ENCODE results near the gene TBL3. TPM values are rescaled to one million over a fixed set of nuclear protein-coding genes. Genes with fewer than 3 reads are reported as not detected.
"Not testable (repeated sequence)": the region's sequence is repeated elsewhere in the genome, so short reads cannot be mapped to it uniquely, and the experiment has no call there.

TBL3 gene
- total and polyA plus RNA-seq, 2 experiments from 2014 or later: 67.3 to 94.7 TPM

- peak within 1 kb of the TSS; percentile 92 for H3K27ac ChIP-seq
These were observed 38.1 kb downstream of the TBL3 start, which contains the start of gene ZNF598 for GRCh38 chr16:2009791-2010510. Gene ZNF598, minus strand, starts transcription at chr16:2009821.

GRCh38 chr16:2011726-2012125 is 39.9 kb downstream of the TBL3 start:
- H3K4me3 ChIP-seq; H3K27ac ChIP-seq; DNase-seq (ENCODE audit: low read depth in 1 of 2, low spot score in 1 of 2); H3K27me3 ChIP-seq; H3K36me3 ChIP-seq; H3K9me3 ChIP-seq (ENCODE audit: low read depth): not testable (repeated sequence)
- peaks cover 18% of the 10 kb centered on the region for H3K4me1 ChIP-seq (ENCODE audit: low read depth)

More at GRCh38 chr16:2009791-2010510, 38.1 kb downstream of the TBL3 start, which contains the start of gene ZNF598:
- H3K4me1 ChIP-seq (ENCODE audit: low read depth): peaks cover 14% of the 10 kb centered on the region
- TF ChIP-seq CTCF (IDR thresholded peaks at IDR 0.05; ENCODE audit: low read depth, low read length): no peak
- no peaks in the 10 kb centered on the region for H3K27me3 ChIP-seq
- peak; percentile 90 to 94 for DNase-seq (ENCODE audit: low read depth in 1 of 2, low spot score in 1 of 2)
- H3K9me3 ChIP-seq (ENCODE audit: low read depth): no peaks in the 10 kb centered on the region
- H3K36me3 ChIP-seq: no peaks in the 10 kb centered on the region
- peak within 1 kb of the TSS; percentile 92 for H3K4me3 ChIP-seq

GRCh38 chr16:2013527-2013926 is 41.7 kb downstream of the TBL3 start:
- H3K4me1 ChIP-seq (ENCODE audit: low read depth): peaks cover 13% of the 10 kb centered on the region
- H3K9me3 ChIP-seq (ENCODE audit: low read depth): no peaks in the 10 kb centered on the region
- H3K27ac ChIP-seq: no peak overlapping the region
- H3K27me3 ChIP-seq: peaks cover 12% of the 10 kb centered on the region
- no peak for DNase-seq (ENCODE audit: low read depth in 1 of 2, low spot score in 1 of 2)
- H3K4me3 ChIP-seq: no peak overlapping the region
- no peaks in the 10 kb centered on the region for H3K36me3 ChIP-seq
- TF ChIP-seq CTCF (IDR thresholded peaks at IDR 0.05; ENCODE audit: low read depth, low read length): no peak

- Histone ChIP-seq H3K4me1 (ENCODE audit: low read depth) (peaks cover 11% of the 10 kb centered on the region), H3K36me3 (no peaks in the 10 kb centered on the region), H3K27me3 (peaks cover 30% of the 10 kb centered on the region), H3K4me3 (no peak overlapping the region), H3K27ac (no peak overlapping the region), H3K9me3 (ENCODE audit: low read depth) (no peaks in the 10 kb centered on the region)
- peak in 1 of 2 donors; percentile 11 for DNase-seq (ENCODE audit: low read depth in 1 of 2, low spot score in 1 of 2)
- TF ChIP-seq CTCF (IDR thresholded peaks at IDR 0.05; ENCODE audit: low read depth, low read length): no peak
These were observed 43.5 kb downstream of the TBL3 start for GRCh38 chr16:2015117-2015946.

- peaks cover 12% of the 10 kb centered on the region for H3K4me1 ChIP-seq (ENCODE audit: low read depth)
- no peak for DNase-seq (ENCODE audit: low read depth in 1 of 2, low spot score in 1 of 2)
- no peak overlapping the region for H3K4me3 ChIP-seq
- H3K27ac ChIP-seq: no peak overlapping the region
- TF ChIP-seq CTCF (IDR thresholded peaks at IDR 0.05; ENCODE audit: low read depth, low read length): no peak
- H3K36me3 ChIP-seq: no peaks in the 10 kb centered on the region
- no peaks in the 10 kb centered on the region for H3K9me3 ChIP-seq (ENCODE audit: low read depth)
- H3K27me3 ChIP-seq: peaks cover 35% of the 10 kb centered on the region
These were observed 44.0 kb downstream of the TBL3 start for GRCh38 chr16:2015947-2016208.

GRCh38 chr16:2016407-2016922 is 44.6 kb downstream of the TBL3 start:
- H3K4me3 ChIP-seq: no peak overlapping the region
- H3K27me3 ChIP-seq: peaks cover 41% of the 10 kb centered on the region
- no peak overlapping the region for H3K27ac ChIP-seq
- peaks cover 12% of the 10 kb centered on the region for H3K4me1 ChIP-seq (ENCODE audit: low read depth)
- peak; percentile 50 for TF ChIP-seq CTCF (IDR thresholded peaks at IDR 0.05; ENCODE audit: low read depth, low read length)
- H3K36me3 ChIP-seq: no peaks in the 10 kb centered on the region
- no peaks in the 10 kb centered on the region for H3K9me3 ChIP-seq (ENCODE audit: low read depth)
- DNase-seq (ENCODE audit: low read depth in 1 of 2, low spot score in 1 of 2): no peak

Measured in cardiac muscle cell (in vitro differentiated cells and primary cell).